HCT116 (cell line): ENCODE data around the gene ADM2. TPM values are rescaled to one million over a fixed set of nuclear protein-coding genes. Genes with fewer than 3 reads are reported as not detected.

Experiments used
- ATAC-seq: fragments of 200-7000 bp; cut with Tn5 transposase; 2 replicates; pipeline ENCODE4 v1.9.1; 2020; ENCODE audit warnings: mild to moderate bottlenecking, moderate library complexity
- BruUV-seq: library from RNA; stranded (reverse); fragments of 400-500 nt; replicated peaks from 2 replicates; lab custom pipeline; 2021; lab: Mats Ljungman, UMichigan
- CTCF ChIA-PET: fragments of 300-600 bp; sonication (Branson Sonifier 250); formaldehyde crosslinking; loops from one replicate; lab custom pipeline; 2021; ENCODE audit warnings: antibody characterized with exemption; lab: Charles Lee
- POLR2A ChIA-PET: fragments of 300-600, 350-600 bp; sonication (Branson Sonifier 250); formaldehyde crosslinking; loops from one replicate; lab custom pipeline; 2021; ENCODE audit warnings: antibody characterized with exemption; lab: Charles Lee
- RAD21 ChIA-PET, 2 experiments: fragments of 300-600 bp; sonication (Branson Sonifier 250); formaldehyde crosslinking; loops; one replicate each; lab custom pipeline; 2023; ENCODE audit warnings: low total read pairs in 2 of 2; ENCODE audit not compliant: uncharacterized antibody in 2 of 2, unreplicated experiment in 2 of 2, low non-redundant PET in 1 of 2; lab: Charles Lee
- DNase-seq: peaks from one replicate; pipeline ENCODE4 v3.0.0-alpha.2; 2010; ENCODE audit warnings: low read depth, low spot score
- H2AFZ ChIP-seq: fragments of 200-600 bp; shearing (Covaris generic), sonication (generic); 2 replicates; pipeline ENCODE4 v1.6.1; 2017; ENCODE audit warnings: low read depth, mixed run types, mixed read lengths, antibody characterized with exemption, low read length; ENCODE audit not compliant: poor library complexity, severe bottlenecking
- H3K27ac ChIP-seq: 2 replicates; pipeline ENCODE4 v1.5.1; 2012; ENCODE audit warnings: low read depth, low read length
- H3K27me3 ChIP-seq: fragments of 200-600 bp; sonication (generic); 2 replicates; pipeline ENCODE4 v1.6.1; 2016; ENCODE audit warnings: mixed run types, low read length, mixed read lengths; ENCODE audit not compliant: insufficient read depth
- H3K36me3 ChIP-seq, 2 experiments: fragments of 200-500 bp in 1 of 2; fragments of 200-600 bp in 1 of 2; sonication (Bioruptor generic) in 1 of 2; sonication (generic) in 1 of 2; 2 replicates each; pipeline versions ENCODE4 v1.5.1 to v1.6.1; 2014 to 2016; ENCODE audit warnings: low read length in 2 of 2, inconsistent platforms in 1 of 2, mixed read lengths in 1 of 2, mixed run types in 1 of 2; ENCODE audit not compliant: insufficient read depth in 2 of 2, control insufficient read depth in 1 of 2
- H3K4me1 ChIP-seq, 2 experiments: fragments of 200-600 bp in 1 of 2; sonication (generic) in 1 of 2; 2 replicates each; pipeline versions ENCODE4 v1.5.1 to v1.6.1; 2012 to 2017; ENCODE audit warnings: low read length in 2 of 2, inconsistent platforms in 1 of 2, mild to moderate bottlenecking in 1 of 2, mixed read lengths in 1 of 2, mixed run types in 1 of 2, moderate library complexity in 1 of 2; ENCODE audit not compliant: insufficient read depth in 2 of 2, control insufficient read depth in 1 of 2
- H3K4me2 ChIP-seq: fragments of 200-600 bp; sonication (generic); 2 replicates; pipeline ENCODE4 v1.6.1; 2017; ENCODE audit warnings: mixed run types, low read length, mixed read lengths
- H3K4me3 ChIP-seq, 2 experiments: fragments of 200-600 bp in 1 of 2; sonication (generic) in 1 of 2; replicated peaks in 1 of 2; 2 replicates each; pipeline ENCODE4 v1.5.1; 2011 to 2016; ENCODE audit warnings: low read length in 2 of 2, control low read depth in 1 of 2, low read depth in 1 of 2, mild to moderate bottlenecking in 1 of 2, mixed read lengths in 1 of 2, mixed run types in 1 of 2
- H3K79me2 ChIP-seq: fragments of 200-600 bp; sonication (generic); 2 replicates; pipeline ENCODE4 v1.6.1; 2017; ENCODE audit warnings: mild to moderate bottlenecking, mixed run types, low read length, moderate library complexity, mixed read lengths; ENCODE audit not compliant: insufficient read depth
- H3K9ac ChIP-seq: fragments of 200-600 bp; sonication (generic); 2 replicates; pipeline ENCODE4 v1.6.1; 2016; ENCODE audit warnings: low read length, mixed read lengths
- H3K9me2 ChIP-seq: fragments of 200-600 bp; sonication (generic), shearing (Covaris generic); 2 replicates; pipeline ENCODE4 v1.6.1; 2017; ENCODE audit warnings: mixed run types, mild to moderate bottlenecking, moderate library complexity; ENCODE audit not compliant: insufficient read depth
- H3K9me3 ChIP-seq, 2 experiments: fragments of 200-500 bp in 1 of 2; fragments of 200-600 bp in 1 of 2; sonication (Bioruptor generic) in 1 of 2; sonication (generic) in 1 of 2; 2 replicates each; pipeline ENCODE4 v1.6.1; 2014 to 2017; ENCODE audit warnings: low read length in 2 of 2, mixed read lengths in 2 of 2, inconsistent platforms in 1 of 2, low read depth in 1 of 2, mild to moderate bottlenecking in 1 of 2, mixed run types in 1 of 2, moderate library complexity in 1 of 2; ENCODE audit not compliant: control insufficient read depth in 1 of 2, insufficient read depth in 1 of 2
- H4K20me1 ChIP-seq: fragments of 200-600 bp; sonication (generic), shearing (Covaris generic); 2 replicates; pipeline ENCODE4 v1.6.1; 2017; ENCODE audit warnings: mixed run types, mild to moderate bottlenecking, moderate library complexity; ENCODE audit not compliant: insufficient read depth
- CEBPB ChIP-seq: IDR thresholded peaks from 2 replicates; pipeline ENCODE4 v1.6.1; 2012; ENCODE audit warnings: low read depth
- EGR1 ChIP-seq: IDR thresholded peaks from 2 replicates; pipeline ENCODE4 v1.6.1; 2012; ENCODE audit warnings: low read depth
- FOSL1 ChIP-seq: IDR thresholded peaks from 2 replicates; pipeline ENCODE4 v1.6.1; 2012; ENCODE audit warnings: low read depth
- JUND ChIP-seq: IDR thresholded peaks from 2 replicates; pipeline ENCODE4 v1.6.1; 2012
- POLR2A ChIP-seq: IDR thresholded peaks from 2 replicates; pipeline ENCODE4 v1.7.0; 2011; ENCODE audit warnings: borderline replicate concordance; ENCODE audit not compliant: insufficient read depth, insufficient read length; ENCODE audit errors: extremely low read depth
- POLR2AphosphoS5 ChIP-seq: IDR thresholded peaks from 2 replicates; pipeline ENCODE4 v1.6.1; 2011; ENCODE audit warnings: mild to moderate bottlenecking, low read depth, low read length, moderate library complexity
- SP1 ChIP-seq: IDR thresholded peaks from 2 replicates; pipeline ENCODE4 v1.6.1; 2012; ENCODE audit warnings: low read depth
- intact Hi-C: fragments of 100-400 bp; cut with micrococcal nuclease; formaldehyde crosslinking; loops from 2 replicates; pipeline ENCODE4 v1.10.0; 2022
- total RNA-seq: library from RNA; stranded (reverse); gene quantifications from one replicate; pipeline ENCODE4 v1.2.1, GENCODE V29; 2021; ENCODE audit not compliant: unreplicated experiment
- TF ChIP-seq, protein P1 (sequence below): IDR thresholded peaks from 2 replicates; pipeline ENCODE4 v1.6.1; 2012; ENCODE audit warnings: low read depth
- TF ChIP-seq, protein P2 (sequence below): IDR thresholded peaks from 2 replicates; pipeline ENCODE4 v1.6.1; 2011; ENCODE audit warnings: mild to moderate bottlenecking, low read length, moderate library complexity; ENCODE audit not compliant: insufficient replicate concordance; ENCODE audit errors: extremely low read depth

ADM2 gene
- total RNA-seq, 1 experiment from 2014 or later: 12.8 TPM

- BruUV-seq: no TSS peak
- Histone ChIP-seq H3K79me2 (no peaks in the 10 kb centered on the region), H3K4me1 (no peaks in the 10 kb centered on the region), H3K4me2 (no peak overlapping the region), H3K4me3 (no peak overlapping the region), H3K9ac (no peak overlapping the region), H3K9me3 (no peaks in the 10 kb centered on the region), H3K9me2 (no peaks in the 10 kb centered on the region), H3K36me3 (peaks cover 5 to 8% of the 10 kb centered on the region in 2 experiments; a peak in 2 of 4 replicates), H2AFZ (no peak overlapping the region), H4K20me1 (no peaks in the 10 kb centered on the region), H3K27me3 (no peaks in the 10 kb centered on the region), H3K27ac (no peak overlapping the region)
- ChIA-PET RAD21 (no interaction called here), POLR2A (no interaction called here), CTCF (no interaction called here)
- TF ChIP-seq, protein P1, sequence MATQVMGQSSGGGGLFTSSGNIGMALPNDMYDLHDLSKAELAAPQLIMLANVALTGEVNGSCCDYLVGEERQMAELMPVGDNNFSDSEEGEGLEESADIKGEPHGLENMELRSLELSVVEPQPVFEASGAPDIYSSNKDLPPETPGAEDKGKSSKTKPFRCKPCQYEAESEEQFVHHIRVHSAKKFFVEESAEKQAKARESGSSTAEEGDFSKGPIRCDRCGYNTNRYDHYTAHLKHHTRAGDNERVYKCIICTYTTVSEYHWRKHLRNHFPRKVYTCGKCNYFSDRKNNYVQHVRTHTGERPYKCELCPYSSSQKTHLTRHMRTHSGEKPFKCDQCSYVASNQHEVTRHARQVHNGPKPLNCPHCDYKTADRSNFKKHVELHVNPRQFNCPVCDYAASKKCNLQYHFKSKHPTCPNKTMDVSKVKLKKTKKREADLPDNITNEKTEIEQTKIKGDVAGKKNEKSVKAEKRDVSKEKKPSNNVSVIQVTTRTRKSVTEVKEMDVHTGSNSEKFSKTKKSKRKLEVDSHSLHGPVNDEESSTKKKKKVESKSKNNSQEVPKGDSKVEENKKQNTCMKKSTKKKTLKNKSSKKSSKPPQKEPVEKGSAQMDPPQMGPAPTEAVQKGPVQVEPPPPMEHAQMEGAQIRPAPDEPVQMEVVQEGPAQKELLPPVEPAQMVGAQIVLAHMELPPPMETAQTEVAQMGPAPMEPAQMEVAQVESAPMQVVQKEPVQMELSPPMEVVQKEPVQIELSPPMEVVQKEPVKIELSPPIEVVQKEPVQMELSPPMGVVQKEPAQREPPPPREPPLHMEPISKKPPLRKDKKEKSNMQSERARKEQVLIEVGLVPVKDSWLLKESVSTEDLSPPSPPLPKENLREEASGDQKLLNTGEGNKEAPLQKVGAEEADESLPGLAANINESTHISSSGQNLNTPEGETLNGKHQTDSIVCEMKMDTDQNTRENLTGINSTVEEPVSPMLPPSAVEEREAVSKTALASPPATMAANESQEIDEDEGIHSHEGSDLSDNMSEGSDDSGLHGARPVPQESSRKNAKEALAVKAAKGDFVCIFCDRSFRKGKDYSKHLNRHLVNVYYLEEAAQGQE: no peak
- TF ChIP-seq SP1 (no peak), POLR2AphosphoS5 (no peak), FOSL1 (no peak), POLR2A (no peak), JUND (no peak), CEBPB (no peak), EGR1 (no peak)
- TF ChIP-seq, protein P2, sequence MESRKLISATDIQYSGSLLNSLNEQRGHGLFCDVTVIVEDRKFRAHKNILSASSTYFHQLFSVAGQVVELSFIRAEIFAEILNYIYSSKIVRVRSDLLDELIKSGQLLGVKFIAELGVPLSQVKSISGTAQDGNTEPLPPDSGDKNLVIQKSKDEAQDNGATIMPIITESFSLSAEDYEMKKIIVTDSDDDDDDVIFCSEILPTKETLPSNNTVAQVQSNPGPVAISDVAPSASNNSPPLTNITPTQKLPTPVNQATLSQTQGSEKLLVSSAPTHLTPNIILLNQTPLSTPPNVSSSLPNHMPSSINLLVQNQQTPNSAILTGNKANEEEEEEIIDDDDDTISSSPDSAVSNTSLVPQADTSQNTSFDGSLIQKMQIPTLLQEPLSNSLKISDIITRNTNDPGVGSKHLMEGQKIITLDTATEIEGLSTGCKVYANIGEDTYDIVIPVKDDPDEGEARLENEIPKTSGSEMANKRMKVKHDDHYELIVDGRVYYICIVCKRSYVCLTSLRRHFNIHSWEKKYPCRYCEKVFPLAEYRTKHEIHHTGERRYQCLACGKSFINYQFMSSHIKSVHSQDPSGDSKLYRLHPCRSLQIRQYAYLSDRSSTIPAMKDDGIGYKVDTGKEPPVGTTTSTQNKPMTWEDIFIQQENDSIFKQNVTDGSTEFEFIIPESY: no peak
- no peak for ATAC-seq
- intact Hi-C loops: no loop called here
- DNase-seq: no peak
These were observed 43.6 kb upstream of the ADM2 start for GRCh38 chr22:50437511-50438304.
